ENCODE results near the gene RPIA. TPM values are rescaled to one million over a fixed set of nuclear protein-coding genes. Genes with fewer than 3 reads are reported as not detected.

RPIA gene
- total and polyA plus RNA-seq, 2 of the 13 experiments (the other 11 are each of a cell fraction or from before 2014, with no cell fraction given), result 13.3 to 23.9 TPM

DNA sequence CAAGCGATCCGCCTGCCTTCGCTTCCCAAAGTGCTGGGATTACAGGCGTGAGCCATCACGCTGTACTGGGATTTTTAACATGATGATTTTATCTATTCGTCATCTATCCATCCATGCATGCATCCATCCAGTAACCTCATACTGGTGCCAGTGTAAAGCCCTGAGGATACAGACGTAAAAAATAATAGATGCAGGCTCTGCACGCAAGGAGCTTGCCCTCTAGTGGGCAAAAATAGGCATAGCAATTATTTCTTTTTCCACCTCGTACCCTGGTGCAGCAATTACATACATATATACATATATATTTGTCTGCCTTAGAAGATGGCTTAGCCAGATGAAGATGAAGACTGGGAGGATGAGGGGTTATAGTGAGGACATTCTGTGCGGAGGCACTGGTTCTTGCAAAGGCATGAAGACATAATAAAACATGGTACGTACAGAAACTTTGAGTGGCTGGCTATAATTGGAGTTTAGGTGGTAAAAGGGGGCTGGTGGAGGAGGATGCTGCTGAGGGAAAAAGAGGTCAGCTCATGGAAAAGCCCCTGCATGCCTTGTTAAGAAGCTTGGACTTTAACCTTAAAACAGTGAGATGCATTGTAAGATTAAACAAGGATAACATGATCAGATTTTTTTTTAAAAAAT is 19.6 kb upstream of the RPIA start (continued):
- TF ChIP-seq ZNF766 (CRISPR knock-in tag; IDR thresholded peaks at IDR 0.05; ENCODE audit: borderline replicate concordance) (no peak), ZNF335 (CRISPR knock-in tag; IDR thresholded peaks at IDR 0.05) (no peak), STAG1 (CRISPR knock-in tag; IDR thresholded peaks at IDR 0.05) (peak; percentile 86)
- TF ChIP-seq, protein P1, sequence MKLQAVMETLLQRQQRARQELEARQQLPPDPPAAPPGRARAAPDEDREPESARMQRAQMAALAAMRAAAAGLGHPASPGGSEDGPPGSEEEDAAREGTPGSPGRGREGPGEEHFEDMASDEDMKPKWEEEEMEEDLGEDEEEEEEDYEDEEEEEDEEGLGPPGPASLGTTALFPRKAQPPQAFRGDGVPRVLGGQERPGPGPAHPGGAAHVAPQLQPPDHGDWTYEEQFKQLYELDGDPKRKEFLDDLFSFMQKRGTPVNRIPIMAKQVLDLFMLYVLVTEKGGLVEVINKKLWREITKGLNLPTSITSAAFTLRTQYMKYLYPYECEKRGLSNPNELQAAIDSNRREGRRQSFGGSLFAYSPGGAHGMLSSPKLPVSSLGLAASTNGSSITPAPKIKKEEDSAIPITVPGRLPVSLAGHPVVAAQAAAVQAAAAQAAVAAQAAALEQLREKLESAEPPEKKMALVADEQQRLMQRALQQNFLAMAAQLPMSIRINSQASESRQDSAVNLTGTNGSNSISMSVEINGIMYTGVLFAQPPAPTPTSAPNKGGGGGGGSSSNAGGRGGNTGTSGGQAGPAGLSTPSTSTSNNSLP (IDR thresholded peaks at IDR 0.05; ENCODE audit: low read depth, low read length), result 0 out of 2 replicates have a peak, but pooled peaks have one; percentile 35

DNA sequence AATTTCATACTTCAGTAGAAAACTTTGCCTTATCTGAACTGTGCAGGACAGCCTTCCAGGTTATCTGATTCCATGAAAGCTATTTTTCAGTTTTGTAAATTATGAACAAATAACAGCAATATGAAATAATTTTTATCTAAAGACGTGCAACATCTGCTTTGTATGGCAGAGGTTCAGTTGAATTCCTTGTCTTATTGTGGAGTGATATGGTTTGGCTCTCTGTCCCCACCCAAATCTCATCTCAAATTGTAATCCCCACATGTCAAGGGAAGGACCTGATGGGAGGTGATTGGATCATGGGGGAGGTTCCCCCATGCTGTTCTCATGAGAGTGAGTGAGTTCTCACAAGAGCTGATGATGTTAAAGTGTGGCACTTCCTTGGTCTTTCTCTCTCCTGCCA is 18.1 kb upstream of the RPIA start:
- no peaks in the 10 kb centered on the region for H3K9me3 ChIP-seq (ENCODE audit: low read length)
- no peak overlapping the region for H3K4me2 ChIP-seq (ENCODE audit: low read depth, low read length)
- no TSS peak for BruUV-seq (replicated peaks)
- H3K9ac ChIP-seq (ENCODE audit: insufficient read depth, low read depth, low read length), result no peak overlapping the region
- no peak overlapping the region for H3K27ac ChIP-seq (ENCODE audit: extremely low read length, insufficient read depth, low read length)
- TF ChIP-seq, protein P2, sequence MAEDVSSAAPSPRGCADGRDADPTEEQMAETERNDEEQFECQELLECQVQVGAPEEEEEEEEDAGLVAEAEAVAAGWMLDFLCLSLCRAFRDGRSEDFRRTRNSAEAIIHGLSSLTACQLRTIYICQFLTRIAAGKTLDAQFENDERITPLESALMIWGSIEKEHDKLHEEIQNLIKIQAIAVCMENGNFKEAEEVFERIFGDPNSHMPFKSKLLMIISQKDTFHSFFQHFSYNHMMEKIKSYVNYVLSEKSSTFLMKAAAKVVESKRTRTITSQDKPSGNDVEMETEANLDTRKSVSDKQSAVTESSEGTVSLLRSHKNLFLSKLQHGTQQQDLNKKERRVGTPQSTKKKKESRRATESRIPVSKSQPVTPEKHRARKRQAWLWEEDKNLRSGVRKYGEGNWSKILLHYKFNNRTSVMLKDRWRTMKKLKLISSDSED (CRISPR knock-in tag; IDR thresholded peaks at IDR 0.05), result no peak
- no peak for TF ChIP-seq ZNF143 (CRISPR knock-in tag; IDR thresholded peaks at IDR 0.05)
- CTCF ChIA-PET (ENCODE audit: low intra/inter-chr PET ratio, low total read pairs), result interaction anchor here (6.6 kb wide), 1 partner anchor 82 kb away, joined by 139 read pairs; no protein-coding TSS in a partner anchor
- no peaks in the 10 kb centered on the region for H3K27me3 ChIP-seq (ENCODE audit: control insufficient read depth in 1 of 2, insufficient read depth in 2 of 2, low read length in 2 of 2)
- 69% methylated on average over 1 of the region's 1 CpG for WGBS (ENCODE audit: low lambda C conversion rate)
- ATAC-seq, result no peak
- no peak overlapping the region for H3K4me3 ChIP-seq (replicated peaks in 1 of 3; ENCODE audit: insufficient read depth in 1 of 3, low read depth in 2 of 3, low read length in 3 of 3)
- POLR2A ChIA-PET, result interaction anchor here (1.5 kb wide), 1 partner anchor 17 kb away, joined by 5 read pairs; no protein-coding TSS in a partner anchor
- H3K79me2 ChIP-seq (ENCODE audit: insufficient read depth, low read length), result no peaks in the 10 kb centered on the region
- no peak for FAIRE-seq
- H3K36me3 ChIP-seq (replicated peaks in 1 of 2; ENCODE audit: control insufficient read depth in 1 of 2, insufficient read depth in 2 of 2, low read length in 2 of 2), result no peaks in the 10 kb centered on the region
- DNase-seq (ENCODE audit: low spot score), result no peak
- H4K20me1 ChIP-seq (ENCODE audit: insufficient read depth, low read length), result no peaks in the 10 kb centered on the region
- H3K4me1 ChIP-seq (ENCODE audit: insufficient read depth, low read length), result peaks cover 13% of the 10 kb centered on the region
- no peak overlapping the region for H2AFZ ChIP-seq (ENCODE audit: low read length)
- intact Hi-C loops (cut with micrococcal nuclease; ENCODE audit: unreplicated experiment) (no loop called here), in situ Hi-C loops (cut with HindIII; ENCODE audit: extremely low pct_ligation_motif_present, low pct_unique_long_range_greater_than_20kb) (no loop called here)

Data from HepG2 (cell line).